Stomach (tissue), 19 donors: ENCODE data around the gene TSFM. TPM values are rescaled to one million over a fixed set of nuclear protein-coding genes. Genes with fewer than 3 reads are reported as not detected.

ENCODE experiments used
- DNase-seq, 2 donors: peaks; one replicate each; pipeline versions ENCODE4 v3.0.0 to v3.0.0-alpha.2; 2013 to 2019
- H3K27ac ChIP-seq, 5 donors: fragments of 200-600 bp in 4 of 5; sonication (generic) in 4 of 5; one replicate each; pipeline ENCODE4 v1.5.1; 2013 to 2019; ENCODE audit warnings: mild to moderate bottlenecking in 1 of 5, moderate library complexity in 1 of 5
- H3K27me3 ChIP-seq, 3 donors: fragments of 200-600 bp; sonication (generic); one replicate each; pipeline ENCODE4 v1.5.1; 2017 to 2019; ENCODE audit warnings: mixed run types in 1 of 3
- H3K36me3 ChIP-seq, 4 donors: fragments of 200-600 bp; sonication (generic); 1 replicate in 3 of 4; 2 replicates in 1 of 4; pipeline ENCODE4 v1.5.1; 2016 to 2019
- H3K4me1 ChIP-seq, 4 donors: fragments of 200-600 bp; sonication (generic); one replicate each; pipeline ENCODE4 v1.5.1; 2016 to 2019
- H3K4me3 ChIP-seq, 4 donors: fragments of 200-600 bp; sonication (generic) in 3 of 4; one replicate each; pipeline ENCODE4 v1.5.1; 2016 to 2019; ENCODE audit warnings: mild to moderate bottlenecking in 1 of 4
- H3K9me3 ChIP-seq, 4 donors: fragments of 200-600 bp; sonication (generic); one replicate each; pipeline ENCODE4 v1.5.1; 2016 to 2019
- EP300 ChIP-seq: sonication (generic); formaldehyde crosslinking; IDR thresholded peaks from one replicate; pipeline ENCODE4 v1.6.1; 2017; ENCODE audit warnings: antibody characterized with exemption
- POLR2A ChIP-seq, 4 donors: fragments of 450-650 bp; IDR thresholded peaks; one replicate each; pipeline ENCODE4 v1.6.1; 2016; ENCODE audit warnings: antibody characterized with exemption in 4 of 4, control low read depth in 2 of 4, mild to moderate bottlenecking in 1 of 4, moderate library complexity in 1 of 4
- POLR2AphosphoS5 ChIP-seq, 3 donors: sonication (generic); formaldehyde crosslinking; IDR thresholded peaks; one replicate each; pipeline ENCODE4 v1.6.1; 2016; ENCODE audit warnings: antibody characterized with exemption in 3 of 3
- WGBS, 5 donors: extraction: QIAGEN DNeasy Blood & Tissue Kit in 3 of 5; methylation state at CpG; one replicate each; pipeline versions ENCODE4 v1.1.5 to v1.1.7; 2013 to 2018; 5-methylcytosine and 5-hydroxymethylcytosine counted together
- intact Hi-C: fragments of 100-400 bp; cut with DNase I; formaldehyde crosslinking; loops from one replicate; pipeline ENCODE4 v1.15.1; 2023; ENCODE audit warnings: low total_unique reads
- long read RNA-seq, 10 donors: transcript quantifications; one replicate each; lab custom pipeline, GENCODE V29; 2026
- polyA plus RNA-seq, 3 donors: library from polyadenylated mRNA; stranded (reverse); fragments of 200-250 nt; gene quantifications; one replicate each; pipeline ENCODE4 v1.2.3, GENCODE V29; 2013
- total RNA-seq, 5 donors: library from RNA; depleted of rRNA; stranded (reverse); fragments of >200 nt; gene quantifications; one replicate each; pipeline versions ENCODE4 v1.1.0 to v1.2.3, GENCODE V29; 2014 to 2016
- TF ChIP-seq, protein P1 (sequence below), 7 experiments: fragments of 450-650 bp in 4 of 7; fragments of 200-600 bp in 3 of 7; sonication (generic) in 3 of 7; IDR thresholded peaks; one replicate each; pipeline ENCODE4 v1.5.1; 2016 to 2019; ENCODE audit warnings: antibody characterized with exemption in 7 of 7, control low read depth in 2 of 7, mild to moderate bottlenecking in 1 of 7
- donor health status: healthy with polysubstance abuse.
- donor health status: Bipolar disorder and iron deficiency.
- donor health status: healthy.

The TSFM gene
- total RNA-seq (10 to 100 TPM in 2 of 5 donors, 1 to 10 TPM in 3; 2.3 to 13.8 (median 8.0) TPM), polyA plus RNA-seq (10 to 100 TPM; 32.0 to 39.3 (median 37.0) TPM)
- long read RNA-seq, donor 1, partial matches to known transcripts, result 0 of 3 reads
- long read RNA-seq, donor 1, other reads (novel, unspliced or antisense), result 0 of 3 reads
- long read RNA-seq, donor 2, transcript TSFM-204 (6 exons, 2,192 nt), result major isoform, 8 of 8 reads
- long read RNA-seq, donor 2, partial matches to known transcripts, result 0 of 8 reads
- long read RNA-seq, donor 2, other reads (novel, unspliced or antisense), result 0 of 8 reads
- long read RNA-seq, donor 3, transcript TSFM-204 (6 exons, 2,192 nt), result major isoform, 5 of 5 reads
- long read RNA-seq, donor 3, partial matches to known transcripts, result 0 of 5 reads
- long read RNA-seq, donor 3, other reads (novel, unspliced or antisense), result 0 of 5 reads
- long read RNA-seq, donor 4, partial matches to known transcripts, result 0 of 2 reads
- long read RNA-seq, donor 4, other reads (novel, unspliced or antisense), result 0 of 2 reads
- long read RNA-seq, donor 5, transcript TSFM-204 (6 exons, 2,192 nt), result major isoform, 11 of 11 reads
- long read RNA-seq, donor 5, partial matches to known transcripts, result 0 of 11 reads
- long read RNA-seq, donor 5, other reads (novel, unspliced or antisense), result 0 of 11 reads
- long read RNA-seq, donor 6, transcript TSFM-204 (6 exons, 2,192 nt), result major isoform, 25 of 26 reads
- long read RNA-seq, donor 6, partial matches to known transcripts, result 0 of 26 reads
- long read RNA-seq, donor 6, other reads (novel, unspliced or antisense), result 0 of 26 reads
- long read RNA-seq, donor 7, transcript TSFM-204 (6 exons, 2,192 nt), result major isoform, 7 of 7 reads
- long read RNA-seq, donor 7, partial matches to known transcripts, result 0 of 7 reads
- long read RNA-seq, donor 7, other reads (novel, unspliced or antisense), result 0 of 7 reads
- long read RNA-seq, donor 8, transcript TSFM-204 (6 exons, 2,192 nt), result major isoform, 5 of 15 reads
- long read RNA-seq, donor 8, partial matches to known transcripts, result 9 of 15 reads
- long read RNA-seq, donor 8, other reads (novel, unspliced or antisense), result 0 of 15 reads
- long read RNA-seq, donor 9, transcript TSFM-204 (6 exons, 2,192 nt), result major isoform, 9 of 11 reads
- long read RNA-seq, donor 9, partial matches to known transcripts, result 0 of 11 reads
- long read RNA-seq, donor 9, other reads (novel, unspliced or antisense), result 0 of 11 reads
- long read RNA-seq, donor 10, partial matches to known transcripts, result 0 of 5 reads
- long read RNA-seq, donor 10, other reads (novel, unspliced or antisense), result 0 of 5 reads

DNA sequence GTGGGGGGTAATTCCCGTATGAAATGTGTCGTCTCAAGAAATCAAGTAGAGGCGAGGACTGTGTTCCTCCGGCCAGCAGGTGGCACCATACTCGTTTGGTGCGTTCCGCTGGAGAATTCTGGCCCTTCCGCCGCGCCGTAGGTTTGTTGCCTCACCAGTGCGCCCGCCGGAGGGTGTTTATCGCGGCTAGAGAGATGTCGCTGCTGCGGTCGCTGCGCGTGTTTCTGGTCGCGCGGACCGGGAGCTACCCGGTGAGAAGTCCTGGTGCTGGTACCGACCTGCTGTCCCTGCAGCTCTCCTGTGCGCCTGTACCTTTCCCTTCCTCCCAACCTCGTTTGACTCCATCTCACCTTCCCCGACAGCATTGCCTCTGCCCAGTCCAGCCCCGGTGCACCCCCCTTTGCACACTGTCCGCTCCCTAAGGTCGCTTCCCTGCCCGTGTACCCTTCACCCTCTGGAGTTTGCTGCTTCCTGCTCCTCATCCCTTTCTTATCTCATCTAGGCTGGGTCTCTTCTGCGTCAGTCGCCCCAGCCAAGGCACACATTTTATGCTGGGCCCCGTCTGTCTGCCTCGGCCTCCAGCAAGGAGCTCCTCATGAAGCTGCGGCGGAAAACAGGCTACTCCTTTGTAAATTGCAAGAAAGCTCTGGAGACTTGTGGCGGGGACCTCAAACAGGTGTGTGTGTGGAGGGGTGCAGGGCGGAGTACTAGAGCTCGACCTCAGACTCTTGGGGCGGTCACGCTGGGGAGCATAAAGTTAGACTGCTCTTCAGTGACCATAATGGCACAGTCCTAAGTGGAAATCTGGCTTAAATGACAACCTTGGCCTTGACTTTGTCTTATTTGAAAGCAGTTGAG lies at the start of gene TSFM:
TSFM (plus strand) TSS at position 180 of the 858 bp plus-strand sequence; CDS start at position 195, 15 bp downstream.
- intact Hi-C loops, result no loop called here
- no peaks in the 10 kb centered on the region for H3K9me3 ChIP-seq
- no peaks in the 10 kb centered on the region for H3K27me3 ChIP-seq
- H3K4me1 ChIP-seq, result peaks cover 8 to 32% (median 20%) of the 10 kb centered on the region in 4 donors
- TF ChIP-seq, protein P1, sequence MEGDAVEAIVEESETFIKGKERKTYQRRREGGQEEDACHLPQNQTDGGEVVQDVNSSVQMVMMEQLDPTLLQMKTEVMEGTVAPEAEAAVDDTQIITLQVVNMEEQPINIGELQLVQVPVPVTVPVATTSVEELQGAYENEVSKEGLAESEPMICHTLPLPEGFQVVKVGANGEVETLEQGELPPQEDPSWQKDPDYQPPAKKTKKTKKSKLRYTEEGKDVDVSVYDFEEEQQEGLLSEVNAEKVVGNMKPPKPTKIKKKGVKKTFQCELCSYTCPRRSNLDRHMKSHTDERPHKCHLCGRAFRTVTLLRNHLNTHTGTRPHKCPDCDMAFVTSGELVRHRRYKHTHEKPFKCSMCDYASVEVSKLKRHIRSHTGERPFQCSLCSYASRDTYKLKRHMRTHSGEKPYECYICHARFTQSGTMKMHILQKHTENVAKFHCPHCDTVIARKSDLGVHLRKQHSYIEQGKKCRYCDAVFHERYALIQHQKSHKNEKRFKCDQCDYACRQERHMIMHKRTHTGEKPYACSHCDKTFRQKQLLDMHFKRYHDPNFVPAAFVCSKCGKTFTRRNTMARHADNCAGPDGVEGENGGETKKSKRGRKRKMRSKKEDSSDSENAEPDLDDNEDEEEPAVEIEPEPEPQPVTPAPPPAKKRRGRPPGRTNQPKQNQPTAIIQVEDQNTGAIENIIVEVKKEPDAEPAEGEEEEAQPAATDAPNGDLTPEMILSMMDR (IDR thresholded peaks at IDR 0.05), result peak in 6 of 7 experiments; percentile 86 to 99 (median 90)
- TF ChIP-seq POLR2AphosphoS5 (IDR thresholded peaks at IDR 0.05) (peak; percentile 92 to 98 (median 93)), EP300 (peak; percentile 36), POLR2A (IDR thresholded peaks at IDR 0.05) (peak in 1 of 4 donors; percentile 5)
- peak within 1 kb of the TSS; percentile 76 to 99 (median 96) for H3K4me3 ChIP-seq
- H3K27ac ChIP-seq, result peak within 1 kb of the TSS; percentile 43 to 85 (median 77)
- WGBS, 5 donors, result 0 to 1% (median 1%) methylated on average over 41 to 45 of the region's 45 CpGs
- H3K36me3 ChIP-seq, result peaks cover 15 to 42% (median 40%) of the 10 kb centered on the region in 4 donors
- peak; percentile 96 to 98 for DNase-seq

DNA sequence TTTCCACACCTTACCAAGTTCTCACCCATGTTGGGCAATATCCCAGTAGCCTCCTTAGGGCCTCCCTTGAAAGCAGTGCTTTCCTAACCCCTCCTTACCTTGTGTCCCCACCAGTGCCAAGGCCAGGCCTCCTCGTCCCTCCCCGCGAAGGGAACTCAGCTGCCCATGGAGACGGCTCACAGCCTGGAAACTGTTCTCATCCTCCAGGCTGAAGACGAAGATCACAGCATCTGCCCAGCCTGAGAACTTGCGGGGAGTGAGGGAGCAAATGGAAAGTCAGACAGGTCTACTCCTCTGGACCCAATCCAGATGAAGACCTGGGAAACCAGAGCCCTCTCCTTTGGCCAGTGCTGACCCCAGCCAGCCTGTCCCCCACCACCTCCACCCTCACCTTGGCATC lies 48.7 kb upstream of the TSFM start:
- peaks cover 0 to 42% (median 2%) of the 10 kb centered on the region in 4 donors for H3K36me3 ChIP-seq
- no peaks in the 10 kb centered on the region for H3K9me3 ChIP-seq
- peaks cover 16 to 89% (median 45%) of the 10 kb centered on the region in 3 donors for H3K27me3 ChIP-seq
- H3K4me3 ChIP-seq, result no peak overlapping the region
- WGBS, 5 donors, result 76 to 81% (median 78%) methylated on average over 6 of the region's 6 CpGs
- intact Hi-C loops, result no loop called here
- TF ChIP-seq, protein P1 (IDR thresholded peaks at IDR 0.05), result no peak
- no peak for TF ChIP-seq POLR2AphosphoS5 (IDR thresholded peaks at IDR 0.05)
- TF ChIP-seq POLR2A (IDR thresholded peaks at IDR 0.05), result no peak
- TF ChIP-seq EP300, result no peak
- no peak for DNase-seq
- H3K4me1 ChIP-seq, result peaks cover 28 to 37% (median 36%) of the 10 kb centered on the region in 4 donors
- H3K27ac ChIP-seq, result no peak overlapping the region

DNA sequence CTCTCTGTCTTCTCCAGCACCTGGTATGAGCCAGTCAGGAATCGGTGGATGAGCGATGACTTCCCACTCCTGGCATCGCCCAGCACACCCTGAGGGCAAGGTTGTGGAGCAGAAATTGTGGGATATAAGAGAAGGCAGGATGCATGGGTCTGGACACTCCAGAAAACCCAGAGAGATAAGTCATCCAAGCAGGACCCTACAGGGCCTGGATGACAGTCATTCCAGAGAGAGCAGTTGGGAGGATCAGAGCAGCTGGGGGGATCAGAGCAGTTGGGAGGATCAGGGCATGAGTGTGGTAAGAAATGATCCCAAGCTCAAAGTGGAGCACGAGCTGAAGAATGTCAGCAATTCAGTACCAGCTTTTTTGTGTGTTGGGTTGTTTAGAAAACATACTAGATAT lies 48.0 kb upstream of the TSFM start:
- Histone ChIP-seq H3K27me3 (peaks cover 16 to 93% (median 52%) of the 10 kb centered on the region in 3 donors), H3K9me3 (no peaks in the 10 kb centered on the region), H3K36me3 (peaks cover 0 to 42% (median 2%) of the 10 kb centered on the region in 4 donors), H3K27ac (no peak overlapping the region), H3K4me1 (peaks cover 32 to 43% (median 38%) of the 10 kb centered on the region in 4 donors), H3K4me3 (no peak overlapping the region)
- DNase-seq, result no peak
- WGBS, 5 donors, result 73 to 83% (median 80%) methylated on average over 4 of the region's 4 CpGs
- TF ChIP-seq POLR2A (IDR thresholded peaks at IDR 0.05), result no peak
- TF ChIP-seq, protein P1 (IDR thresholded peaks at IDR 0.05), result no peak
- intact Hi-C loops, result no loop called here
